HEK293 (cell line): Measurements from ENCODE around the gene FLT4.

ENCODE experiments used
- CTCF ChIA-PET: fragments of 350-600 bp; formaldehyde crosslinking; extraction: SDS; loops from one replicate; lab custom pipeline; 2021; ENCODE audit warnings: antibody characterized with exemption; lab: Yijun Ruan, JAX
- POLR2A ChIA-PET: fragments of 300-600 bp; formaldehyde crosslinking; extraction: SDS; loops from one replicate; lab custom pipeline; 2020; ENCODE audit warnings: antibody characterized with exemption, inconsistent platforms; lab: Yijun Ruan, JAX
- H3K27ac ChIP-seq: fragments of 200-500 bp; sonication (Bioruptor generic); 2 replicates; pipeline ENCODE4 v1.5.1; 2014; ENCODE audit warnings: low read depth, low read length, control low read depth, inconsistent platforms; ENCODE audit errors: extremely low read depth
- H3K36me3 ChIP-seq, 2 experiments: fragments of 200-500 bp in 1 of 2; sonication (Bioruptor generic) in 1 of 2; 1 replicate in 1 of 2; 2 replicates in 1 of 2; pipeline ENCODE4 v1.5.1; 2014 to 2017; ENCODE audit warnings: inconsistent platforms in 2 of 2, low read length in 2 of 2; ENCODE audit not compliant: control insufficient read depth in 2 of 2, insufficient read depth in 1 of 2
- H3K4me1 ChIP-seq: fragments of 200-500 bp; sonication (Bioruptor generic); 2 replicates; pipeline ENCODE4 v1.5.1; 2014; ENCODE audit warnings: mild to moderate bottlenecking, low read length, inconsistent platforms; ENCODE audit not compliant: control insufficient read depth, insufficient read depth
- H3K4me3 ChIP-seq: 2 replicates; pipeline ENCODE4 v1.5.1; 2011; ENCODE audit warnings: low read depth, mild to moderate bottlenecking, control low read depth, low read length, moderate library complexity
- H3K9me3 ChIP-seq: fragments of 200-500 bp; sonication (Bioruptor generic); 2 replicates; pipeline ENCODE4 v1.5.1; 2014; ENCODE audit warnings: low read depth, low read length, inconsistent platforms; ENCODE audit not compliant: control insufficient read depth, insufficient read depth
- EGR2 ChIP-seq: fragments of 450-650 bp; formaldehyde crosslinking; IDR thresholded peaks from 2 replicates; pipeline ENCODE4 v1.5.1; 2016; ENCODE audit warnings: low read depth, missing biosample characterization, missing genetic modification characterization
- HIC1 ChIP-seq: fragments of 450-650 bp; formaldehyde crosslinking; IDR thresholded peaks from 2 replicates; pipeline ENCODE4 v1.5.1; 2016; ENCODE audit warnings: missing biosample characterization, missing genetic modification characterization
- MZF1 ChIP-seq: fragments of 450-650 bp; formaldehyde crosslinking; IDR thresholded peaks from 2 replicates; pipeline ENCODE4 v1.5.1; 2017; ENCODE audit warnings: missing biosample characterization, missing genetic modification characterization, borderline replicate concordance
- REPIN1 ChIP-seq: fragments of 450-650 bp; formaldehyde crosslinking; IDR thresholded peaks from 2 replicates; pipeline ENCODE4 v1.5.1; 2017; ENCODE audit warnings: missing biosample characterization, missing genetic modification characterization, low read depth
- SALL2 ChIP-seq: fragments of 450-650 bp; formaldehyde crosslinking; IDR thresholded peaks from 2 replicates; pipeline ENCODE4 v1.5.0; 2017; ENCODE audit warnings: missing biosample characterization, mild to moderate bottlenecking, missing genetic modification characterization, borderline replicate concordance
- TSHZ1 ChIP-seq: fragments of 450-650 bp; formaldehyde crosslinking; IDR thresholded peaks from 2 replicates; pipeline ENCODE4 v1.5.1; 2016; ENCODE audit warnings: missing biosample characterization, missing genetic modification characterization, borderline replicate concordance
- YY1 ChIP-seq: fragments of 450-650 bp; formaldehyde crosslinking; IDR thresholded peaks from 2 replicates; pipeline ENCODE4 v1.5.1; 2018; ENCODE audit warnings: missing biosample characterization, missing genetic modification characterization
- ZFHX2 ChIP-seq: fragments of 450-650 bp; formaldehyde crosslinking; conservative IDR thresholded peaks from 2 replicates; pipeline ENCODE4 v1.5.1; 2016; ENCODE audit warnings: missing biosample characterization, missing genetic modification characterization
- ZFP3 ChIP-seq: fragments of 450-650 bp; formaldehyde crosslinking; IDR thresholded peaks from 2 replicates; pipeline ENCODE4 v1.5.1; 2016; ENCODE audit warnings: low read depth, missing biosample characterization, missing genetic modification characterization
- ZNF214 ChIP-seq: fragments of 450-650 bp; formaldehyde crosslinking; IDR thresholded peaks from 2 replicates; pipeline ENCODE4 v1.5.1; 2017; ENCODE audit warnings: missing biosample characterization, mild to moderate bottlenecking, missing genetic modification characterization, borderline replicate concordance
- ZNF292 ChIP-seq: fragments of 450-650 bp; formaldehyde crosslinking; IDR thresholded peaks from 2 replicates; pipeline ENCODE4 v1.5.1; 2016; ENCODE audit warnings: low read depth, missing biosample characterization, missing genetic modification characterization, borderline replicate concordance
- ZNF366 ChIP-seq: fragments of 450-650 bp; formaldehyde crosslinking; conservative IDR thresholded peaks from 2 replicates; pipeline ENCODE4 v1.5.1; 2016; ENCODE audit warnings: missing biosample characterization, missing genetic modification characterization
- ZNF37A ChIP-seq: fragments of 450-650 bp; IDR thresholded peaks from 2 replicates; pipeline ENCODE4 v1.5.1; 2018; ENCODE audit warnings: missing biosample characterization, missing genetic modification characterization
- ZNF585B ChIP-seq: fragments of 450-650 bp; formaldehyde crosslinking; IDR thresholded peaks from 2 replicates; pipeline ENCODE4 v1.5.1; 2016; ENCODE audit warnings: missing biosample characterization, missing genetic modification characterization
- ZNF596 ChIP-seq: fragments of 450-650 bp; IDR thresholded peaks from 2 replicates; pipeline ENCODE4 v1.5.0; 2018; ENCODE audit warnings: missing biosample characterization, mild to moderate bottlenecking, missing genetic modification characterization, moderate library complexity
- ZNF670 ChIP-seq: fragments of 450-650 bp; formaldehyde crosslinking; IDR thresholded peaks from 2 replicates; pipeline ENCODE4 v1.5.1; 2016; ENCODE audit warnings: missing biosample characterization, missing genetic modification characterization, low read depth
- ZNF785 ChIP-seq: fragments of 450-650 bp; formaldehyde crosslinking; IDR thresholded peaks from 2 replicates; pipeline ENCODE4 v1.5.1; 2016; ENCODE audit warnings: missing biosample characterization, missing genetic modification characterization
- ZNF837 ChIP-seq: fragments of 450-650 bp; formaldehyde crosslinking; IDR thresholded peaks from 2 replicates; pipeline ENCODE4 v1.5.1; 2016; ENCODE audit warnings: missing biosample characterization, missing genetic modification characterization
- TF ChIP-seq, protein P1 (sequence below): fragments of 450-650 bp; formaldehyde crosslinking; IDR thresholded peaks from 2 replicates; pipeline ENCODE4 v1.5.1; 2016; ENCODE audit warnings: missing biosample characterization, missing genetic modification characterization, borderline replicate concordance
- TF ChIP-seq, protein P2 (sequence below): fragments of 450-650 bp; formaldehyde crosslinking; IDR thresholded peaks from 2 replicates; pipeline ENCODE4 v1.5.1; 2016; ENCODE audit warnings: missing biosample characterization, missing genetic modification characterization
- TF ChIP-seq, protein P3 (sequence below): fragments of 450-650 bp; formaldehyde crosslinking; IDR thresholded peaks from 2 replicates; pipeline ENCODE4 v1.5.1; 2016; ENCODE audit warnings: missing biosample characterization, missing genetic modification characterization

Gene FLT4

GRCh38 chr5:180593446-180594206 lies 55.8 kb downstream of the FLT4 start:
- Histone ChIP-seq H3K4me1 (no peaks in the 10 kb centered on the region), H3K4me3 (no peak overlapping the region), H3K36me3 (no peaks in the 10 kb centered on the region), H3K27ac (no peak overlapping the region), H3K9me3 (no peaks in the 10 kb centered on the region)
- ChIA-PET CTCF (interaction anchor here (0.6 kb wide), 1 partner anchor 236 kb away, joined by 4 read pairs; no protein-coding TSS in a partner anchor), POLR2A (no interaction called here)
- peak; percentile 47; the same call in 1 of the 2 replicates for TF ChIP-seq EGR2 (tag by site-specific recombination)
- TF ChIP-seq ZFHX2 = peak; percentile 53; the same call in 1 of the 2 replicates
- TF ChIP-seq YY1 = no peak
- TF ChIP-seq ZNF670 (tag by site-specific recombination) = no peak
- no peak for TF ChIP-seq ZNF292
- no peak for TF ChIP-seq ZNF785 (tag by site-specific recombination)
- TF ChIP-seq, all 188 proteins: peak for 2

GRCh38 chr5:180592176-180592575 lies 57.2 kb downstream of the FLT4 start:
- ChIA-PET CTCF (no interaction called here), POLR2A (no interaction called here)
- TF ChIP-seq, protein P1, sequence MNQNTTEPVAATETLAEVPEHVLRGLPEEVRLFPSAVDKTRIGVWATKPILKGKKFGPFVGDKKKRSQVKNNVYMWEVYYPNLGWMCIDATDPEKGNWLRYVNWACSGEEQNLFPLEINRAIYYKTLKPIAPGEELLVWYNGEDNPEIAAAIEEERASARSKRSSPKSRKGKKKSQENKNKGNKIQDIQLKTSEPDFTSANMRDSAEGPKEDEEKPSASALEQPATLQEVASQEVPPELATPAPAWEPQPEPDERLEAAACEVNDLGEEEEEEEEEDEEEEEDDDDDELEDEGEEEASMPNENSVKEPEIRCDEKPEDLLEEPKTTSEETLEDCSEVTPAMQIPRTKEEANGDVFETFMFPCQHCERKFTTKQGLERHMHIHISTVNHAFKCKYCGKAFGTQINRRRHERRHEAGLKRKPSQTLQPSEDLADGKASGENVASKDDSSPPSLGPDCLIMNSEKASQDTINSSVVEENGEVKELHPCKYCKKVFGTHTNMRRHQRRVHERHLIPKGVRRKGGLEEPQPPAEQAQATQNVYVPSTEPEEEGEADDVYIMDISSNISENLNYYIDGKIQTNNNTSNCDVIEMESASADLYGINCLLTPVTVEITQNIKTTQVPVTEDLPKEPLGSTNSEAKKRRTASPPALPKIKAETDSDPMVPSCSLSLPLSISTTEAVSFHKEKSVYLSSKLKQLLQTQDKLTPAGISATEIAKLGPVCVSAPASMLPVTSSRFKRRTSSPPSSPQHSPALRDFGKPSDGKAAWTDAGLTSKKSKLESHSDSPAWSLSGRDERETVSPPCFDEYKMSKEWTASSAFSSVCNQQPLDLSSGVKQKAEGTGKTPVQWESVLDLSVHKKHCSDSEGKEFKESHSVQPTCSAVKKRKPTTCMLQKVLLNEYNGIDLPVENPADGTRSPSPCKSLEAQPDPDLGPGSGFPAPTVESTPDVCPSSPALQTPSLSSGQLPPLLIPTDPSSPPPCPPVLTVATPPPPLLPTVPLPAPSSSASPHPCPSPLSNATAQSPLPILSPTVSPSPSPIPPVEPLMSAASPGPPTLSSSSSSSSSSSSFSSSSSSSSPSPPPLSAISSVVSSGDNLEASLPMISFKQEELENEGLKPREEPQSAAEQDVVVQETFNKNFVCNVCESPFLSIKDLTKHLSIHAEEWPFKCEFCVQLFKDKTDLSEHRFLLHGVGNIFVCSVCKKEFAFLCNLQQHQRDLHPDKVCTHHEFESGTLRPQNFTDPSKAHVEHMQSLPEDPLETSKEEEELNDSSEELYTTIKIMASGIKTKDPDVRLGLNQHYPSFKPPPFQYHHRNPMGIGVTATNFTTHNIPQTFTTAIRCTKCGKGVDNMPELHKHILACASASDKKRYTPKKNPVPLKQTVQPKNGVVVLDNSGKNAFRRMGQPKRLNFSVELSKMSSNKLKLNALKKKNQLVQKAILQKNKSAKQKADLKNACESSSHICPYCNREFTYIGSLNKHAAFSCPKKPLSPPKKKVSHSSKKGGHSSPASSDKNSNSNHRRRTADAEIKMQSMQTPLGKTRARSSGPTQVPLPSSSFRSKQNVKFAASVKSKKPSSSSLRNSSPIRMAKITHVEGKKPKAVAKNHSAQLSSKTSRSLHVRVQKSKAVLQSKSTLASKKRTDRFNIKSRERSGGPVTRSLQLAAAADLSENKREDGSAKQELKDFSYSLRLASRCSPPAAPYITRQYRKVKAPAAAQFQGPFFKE (tag by site-specific recombination) = no peak
- TF ChIP-seq, protein P2, sequence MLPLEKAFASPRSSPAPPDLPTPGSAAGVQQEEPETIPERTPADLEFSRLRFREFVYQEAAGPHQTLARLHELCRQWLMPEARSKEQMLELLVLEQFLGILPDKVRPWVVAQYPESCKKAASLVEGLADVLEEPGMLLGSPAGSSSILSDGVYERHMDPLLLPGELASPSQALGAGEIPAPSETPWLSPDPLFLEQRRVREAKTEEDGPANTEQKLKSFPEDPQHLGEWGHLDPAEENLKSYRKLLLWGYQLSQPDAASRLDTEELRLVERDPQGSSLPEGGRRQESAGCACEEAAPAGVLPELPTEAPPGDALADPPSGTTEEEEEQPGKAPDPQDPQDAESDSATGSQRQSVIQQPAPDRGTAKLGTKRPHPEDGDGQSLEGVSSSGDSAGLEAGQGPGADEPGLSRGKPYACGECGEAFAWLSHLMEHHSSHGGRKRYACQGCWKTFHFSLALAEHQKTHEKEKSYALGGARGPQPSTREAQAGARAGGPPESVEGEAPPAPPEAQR (tag by site-specific recombination) = no peak
- TF ChIP-seq ZNF585B (tag by site-specific recombination) (no peak), ZNF366 (tag by site-specific recombination) (no peak), SALL2 (tag by site-specific recombination) (no peak), REPIN1 (tag by site-specific recombination) (no peak), HIC1 (tag by site-specific recombination) (no peak), ZNF596 (tag by site-specific recombination) (no peak), ZNF37A (tag by site-specific recombination) (no peak), ZNF214 (tag by site-specific recombination) (no peak), MZF1 (tag by site-specific recombination) (no peak), ZFP3 (tag by site-specific recombination) (no peak), TSHZ1 (tag by site-specific recombination) (no peak), ZNF837 (tag by site-specific recombination) (no peak)
- TF ChIP-seq, protein P3, sequence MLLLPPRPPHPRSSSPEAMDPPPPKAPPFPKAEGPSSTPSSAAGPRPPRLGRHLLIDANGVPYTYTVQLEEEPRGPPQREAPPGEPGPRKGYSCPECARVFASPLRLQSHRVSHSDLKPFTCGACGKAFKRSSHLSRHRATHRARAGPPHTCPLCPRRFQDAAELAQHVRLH = no peak

More at GRCh38 chr5:180592176-180592575, 57.2 kb downstream of the FLT4 start:
- Histone ChIP-seq H3K27ac (no peak overlapping the region), H3K36me3 (no peaks in the 10 kb centered on the region), H3K4me1 (no peaks in the 10 kb centered on the region), H3K4me3 (no peak overlapping the region), H3K9me3 (no peaks in the 10 kb centered on the region)
